GM19324 (cell line): ENCODE results near the gene APLF.

ENCODE experiments used
- ATAC-seq: cut with Tn5 transposase; IDR thresholded peaks from one replicate; pipeline ENCODE4 v1.9.1; 2021; ENCODE audit warnings: mild to moderate bottlenecking, moderate library complexity; ENCODE audit not compliant: unreplicated experiment, low FRiP score

APLF gene

GRCh38 chr2:68467077-68467960, at the start of gene APLF, which contains the start of gene FBXO48:
Gene APLF, plus strand, starts transcription at chr2:68467585. Its CDS starts 147 bp downstream, at chr2:68467732.
Gene FBXO48, minus strand, starts transcription at chr2:68467294. Its CDS starts 2,149 bp downstream, at chr2:68465145.
- ATAC-seq: peak; percentile 96

- ATAC-seq: no peak
Measured at GRCh38 chr2:68417926-68418325, 49.5 kb upstream of the APLF start.

GRCh38 chr2:68418419-68418818, 49.0 kb upstream of the APLF start:
- no peak for ATAC-seq

- ATAC-seq: no peak
Measured at GRCh38 chr2:68418855-68419254, 48.5 kb upstream of the APLF start.

- no peak for ATAC-seq
Measured at GRCh38 chr2:68420254-68420910, 47.0 kb upstream of the APLF start.

GRCh38 chr2:68423966-68424650, 43.3 kb upstream of the APLF start:
- ATAC-seq: peak; percentile 79

GRCh38 chr2:68425503-68425902, 41.9 kb upstream of the APLF start:
- ATAC-seq: no peak

GRCh38 chr2:68426446-68426845, 40.9 kb upstream of the APLF start:
- no peak for ATAC-seq

- ATAC-seq: no peak
Measured at GRCh38 chr2:68426848-68427579, 40.4 kb upstream of the APLF start.

- ATAC-seq: no peak
Measured at GRCh38 chr2:68428126-68428525, 39.3 kb upstream of the APLF start.

- ATAC-seq: no peak
Measured at GRCh38 chr2:68428746-68429145, 38.6 kb upstream of the APLF start.

- ATAC-seq: no peak
Measured at GRCh38 chr2:68429311-68429826, 38.0 kb upstream of the APLF start.

- no peak for ATAC-seq
Measured at GRCh38 chr2:68431316-68431972, 35.9 kb upstream of the APLF start.

GRCh38 chr2:68432696-68433658, 34.4 kb upstream of the APLF start:
- ATAC-seq: no peak

GRCh38 chr2:68434981-68435380, 32.4 kb upstream of the APLF start:
- ATAC-seq: no peak

GRCh38 chr2:68435615-68436014, 31.8 kb upstream of the APLF start:
- ATAC-seq: no peak

- ATAC-seq: no peak
Measured at GRCh38 chr2:68436270-68436669, 31.1 kb upstream of the APLF start.

- ATAC-seq: no peak
Measured at GRCh38 chr2:68438455-68439303, 28.7 kb upstream of the APLF start.
